Peyer's patch (tissue), 4 donors: ENCODE results near the gene CDC42BPA.

ENCODE experiments used
- CTCF ChIP-seq, 6 experiments: fragments of 450-650 bp in 4 of 6; fragments of 200-600 bp in 2 of 6; sonication (generic) in 1 of 6; IDR thresholded peaks; one replicate each; pipeline ENCODE4 v1.5.1; 2017 to 2019; ENCODE audit warnings: antibody characterized with exemption in 6 of 6, mild to moderate bottlenecking in 3 of 6, moderate library complexity in 1 of 6
- POLR2A ChIP-seq, 2 donors: fragments of 450-650 bp; IDR thresholded peaks; one replicate each; pipeline ENCODE4 v1.5.1; 2017; ENCODE audit warnings: antibody characterized with exemption in 2 of 2, mild to moderate bottlenecking in 2 of 2, moderate library complexity in 2 of 2

- no peak for TF ChIP-seq POLR2A (IDR thresholded peaks at IDR 0.05)
- no peak for TF ChIP-seq CTCF (IDR thresholded peaks at IDR 0.05)
Observed at GRCh38 chr1:226948480-226948879, 369.8 kb downstream of the CDC42BPA start.
